HG02973 (cell line): ENCODE data around the gene OPRL1.
"Not testable (repeated sequence)": the region's sequence is repeated elsewhere in the genome, so short reads cannot be mapped to it uniquely, and the experiment has no call there.

Experiments used
- ATAC-seq: cut with Tn5 transposase; IDR thresholded peaks from one replicate; pipeline ENCODE4 v1.9.1; 2021; ENCODE audit warnings: moderate library complexity; ENCODE audit not compliant: unreplicated experiment

Gene OPRL1

DNA sequence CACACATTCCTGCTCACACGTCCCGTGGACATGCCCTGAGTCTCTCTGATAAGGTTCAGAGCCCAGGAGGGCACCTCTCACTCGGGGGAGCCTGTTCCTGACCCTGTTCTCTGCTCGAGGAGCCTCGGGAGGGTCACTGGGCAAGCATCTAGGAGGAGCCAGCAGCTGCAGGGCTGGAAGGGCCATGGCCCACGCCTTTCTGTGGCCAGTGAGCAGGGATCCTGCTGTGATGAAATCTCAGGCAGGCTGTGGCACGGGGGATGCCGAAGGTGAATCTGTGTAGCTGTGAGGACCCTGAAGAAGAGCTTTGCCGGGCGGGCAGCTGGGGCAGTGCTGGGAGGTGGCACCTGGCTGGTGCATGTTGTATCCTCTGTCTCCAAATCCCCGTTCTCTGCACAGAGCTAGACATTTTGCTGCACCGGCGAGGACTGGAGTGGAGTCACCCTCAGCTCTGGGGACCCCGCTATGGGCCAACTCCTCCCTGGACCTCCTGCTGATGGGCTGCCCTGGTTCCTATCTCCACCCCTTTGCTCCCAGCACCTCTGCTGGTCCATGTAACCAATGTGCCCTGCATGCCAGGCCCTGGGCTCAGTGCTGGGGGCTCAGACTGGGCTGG lies 34.6 kb downstream of the OPRL1 start:
- no peak for ATAC-seq

- no peak for ATAC-seq
These were observed 35.5 kb downstream of the OPRL1 start for GRCh38 chr20:64115171-64115911.

DNA sequence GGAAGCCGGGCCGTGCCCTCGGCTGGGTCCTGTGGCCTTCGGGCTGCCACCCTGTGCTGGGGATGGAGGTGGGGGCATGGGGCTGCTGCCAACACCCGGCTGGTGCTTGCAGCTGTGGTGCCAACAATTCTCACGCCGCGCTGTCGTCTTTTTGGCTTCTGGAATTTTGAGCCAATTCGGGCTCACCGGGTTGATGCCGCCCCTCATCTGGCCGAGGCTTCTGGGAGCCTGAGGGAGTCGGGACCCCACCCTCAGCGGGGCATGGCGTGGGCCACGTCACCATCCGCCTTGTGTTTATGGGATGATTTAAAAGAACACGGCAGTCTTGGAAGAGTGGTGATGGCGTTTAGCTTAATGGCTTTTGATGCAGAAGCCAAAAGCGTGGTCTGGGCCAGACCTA lies 36.1 kb downstream of the OPRL1 start:
- ATAC-seq, result no peak

DNA sequence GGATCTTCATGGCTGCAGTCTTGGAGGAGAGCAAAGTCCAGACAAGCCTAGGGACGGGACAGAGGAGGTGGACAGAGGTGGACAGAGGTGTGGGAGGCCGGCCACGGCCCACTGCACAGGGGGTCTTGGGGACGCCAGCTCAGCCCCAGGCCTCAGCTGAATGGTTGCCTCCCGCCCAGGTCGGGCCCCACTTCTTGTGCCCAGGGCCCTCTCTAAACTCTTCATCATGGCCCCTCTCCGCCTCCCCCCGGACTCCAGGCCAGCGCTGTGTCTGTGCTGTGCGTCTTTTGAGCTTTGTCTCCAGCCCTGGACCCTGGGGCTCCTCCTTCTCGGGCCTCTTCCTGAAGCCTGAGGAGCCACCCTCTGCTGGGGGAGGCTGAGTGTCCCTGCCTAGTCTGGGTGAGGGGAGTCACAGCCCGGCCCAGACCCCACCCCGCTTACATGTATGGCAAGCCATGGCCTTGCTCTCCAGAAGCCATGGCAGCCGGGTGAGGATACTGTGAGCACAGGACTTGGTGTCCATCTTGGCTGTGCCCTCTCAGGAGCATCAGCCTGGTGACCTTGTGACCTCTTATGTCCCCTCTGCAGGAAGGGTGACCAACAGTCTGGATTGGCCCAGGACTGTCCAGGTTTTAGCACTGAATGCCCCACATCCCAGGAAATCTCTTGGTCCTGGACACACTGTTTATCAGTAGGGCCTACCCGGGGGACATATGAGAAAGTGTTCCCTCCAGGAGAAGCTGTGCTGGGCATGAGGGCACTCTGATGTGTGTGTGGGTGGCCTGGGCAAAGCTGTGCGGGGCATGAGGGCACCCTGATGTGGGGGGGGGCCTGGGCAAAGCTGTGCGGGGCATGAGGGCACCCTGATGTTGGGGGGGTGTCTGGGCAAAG lies 36.9 kb downstream of the OPRL1 start:
- no peak for ATAC-seq

GRCh38 chr20:64117432-64117777 lies 37.5 kb downstream of the OPRL1 start:
- ATAC-seq, result not testable (repeated sequence)

GRCh38 chr20:64119301-64119680 lies 39.4 kb downstream of the OPRL1 start:
- ATAC-seq, result no peak

DNA sequence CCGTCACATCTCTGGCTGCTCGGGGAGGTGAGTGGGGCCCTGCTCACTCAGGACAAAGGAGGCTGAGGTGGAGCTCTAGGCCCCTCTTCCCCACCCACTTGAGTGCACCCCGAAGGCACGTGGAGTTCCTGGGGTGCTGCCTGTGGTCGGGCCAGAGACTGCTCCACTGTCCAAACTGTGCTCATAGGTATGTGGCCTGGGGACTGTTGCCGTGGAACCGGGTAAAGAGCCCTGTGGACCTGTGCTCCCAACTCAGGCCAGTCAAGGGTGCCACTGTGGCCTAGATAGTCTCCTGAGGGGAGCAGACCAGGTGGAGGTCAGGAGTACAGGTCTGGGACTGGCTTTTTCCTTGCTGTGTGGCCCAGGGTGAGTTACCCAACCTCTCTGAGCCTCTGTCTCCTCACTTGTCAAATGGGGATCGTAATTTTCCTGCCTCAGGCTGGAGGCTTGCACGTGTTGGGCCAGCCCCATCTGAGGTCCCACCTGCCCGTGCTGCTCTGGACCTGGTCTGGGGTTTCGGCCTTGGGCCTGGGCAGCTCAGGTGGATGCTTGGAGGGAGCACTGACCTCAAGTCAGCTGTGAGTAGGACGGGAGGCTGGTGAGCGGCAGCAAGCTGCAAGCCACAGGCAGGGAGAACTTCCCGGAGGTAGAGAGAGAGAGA lies 39.9 kb downstream of the OPRL1 start:
- no peak for ATAC-seq

GRCh38 chr20:64121586-64121985 lies 41.7 kb downstream of the OPRL1 start:
- no peak for ATAC-seq

DNA sequence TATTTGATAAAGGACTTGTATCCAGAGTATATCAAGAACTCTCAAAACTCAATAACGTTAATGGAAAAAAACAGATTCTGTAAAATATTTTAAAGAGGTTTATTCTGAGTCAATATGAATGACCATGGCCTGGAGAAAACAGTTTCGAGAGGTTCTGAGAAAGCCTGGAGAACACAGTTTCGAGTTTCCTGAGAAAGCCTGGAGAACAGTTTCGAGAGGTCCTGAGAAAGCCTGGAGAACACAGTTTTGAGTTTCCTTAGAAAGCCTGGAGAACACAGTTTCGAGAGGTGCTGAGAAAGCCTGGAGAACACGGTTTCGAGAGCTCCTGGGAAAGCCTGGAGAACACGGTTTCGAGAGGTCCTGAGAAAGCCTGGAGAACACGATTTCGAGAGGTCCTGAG lies 43.0 kb downstream of the OPRL1 start:
- ATAC-seq, result not testable (repeated sequence)

GRCh38 chr20:64123517-64123916 lies 43.6 kb downstream of the OPRL1 start:
- ATAC-seq, result not testable (repeated sequence)

- ATAC-seq, result no peak
These were observed 49.4 kb downstream of the OPRL1 start for GRCh38 chr20:64129146-64129782.

GRCh38 chr20:64130271-64130670 lies 50.4 kb downstream of the OPRL1 start:
- ATAC-seq, result no peak

GRCh38 chr20:64130876-64131275 lies 51.0 kb downstream of the OPRL1 start:
- no peak for ATAC-seq

DNA sequence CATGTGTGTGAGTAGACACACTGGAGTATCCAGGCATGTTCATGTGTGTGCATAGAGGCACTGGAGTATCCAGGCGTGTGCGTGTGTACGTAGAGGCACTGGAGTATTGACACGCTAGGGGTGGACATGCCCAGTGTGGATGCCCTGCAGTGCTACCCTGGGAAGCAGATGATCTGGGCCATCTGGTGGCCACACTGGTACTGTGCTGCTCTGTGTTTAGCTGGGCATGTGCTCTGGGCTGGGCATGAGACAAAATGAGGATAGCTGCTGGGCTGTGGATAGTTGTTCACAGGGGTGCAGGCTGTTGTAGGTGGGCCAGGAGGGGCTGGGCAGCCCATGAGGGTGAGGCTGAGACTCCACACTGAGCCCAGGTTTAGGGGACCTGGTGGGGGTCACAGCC lies 51.5 kb downstream of the OPRL1 start:
- ATAC-seq, result no peak

DNA sequence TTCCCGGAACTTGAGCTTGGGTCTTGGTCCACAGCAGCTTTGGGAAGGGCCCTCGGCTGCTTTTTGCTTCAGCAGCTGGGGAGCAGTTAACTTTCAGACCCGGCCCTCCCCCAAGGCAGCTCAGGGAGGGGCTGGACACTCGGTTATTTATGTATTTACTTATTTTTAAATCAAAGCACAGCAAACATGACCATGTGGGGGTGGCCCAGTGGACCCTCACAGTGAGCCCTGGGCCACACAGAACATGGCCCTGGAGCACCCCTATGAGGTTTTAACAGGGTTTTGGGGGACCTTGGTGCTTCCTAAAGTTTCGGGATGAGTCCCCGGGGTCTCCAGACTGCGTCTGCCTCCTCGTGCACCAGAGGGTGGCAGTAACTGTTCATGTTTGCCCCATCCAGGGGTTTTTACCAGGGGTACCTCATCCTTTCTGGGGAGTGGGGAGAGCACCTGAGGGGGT lies 54.1 kb downstream of the OPRL1 start:
- no peak for ATAC-seq

DNA sequence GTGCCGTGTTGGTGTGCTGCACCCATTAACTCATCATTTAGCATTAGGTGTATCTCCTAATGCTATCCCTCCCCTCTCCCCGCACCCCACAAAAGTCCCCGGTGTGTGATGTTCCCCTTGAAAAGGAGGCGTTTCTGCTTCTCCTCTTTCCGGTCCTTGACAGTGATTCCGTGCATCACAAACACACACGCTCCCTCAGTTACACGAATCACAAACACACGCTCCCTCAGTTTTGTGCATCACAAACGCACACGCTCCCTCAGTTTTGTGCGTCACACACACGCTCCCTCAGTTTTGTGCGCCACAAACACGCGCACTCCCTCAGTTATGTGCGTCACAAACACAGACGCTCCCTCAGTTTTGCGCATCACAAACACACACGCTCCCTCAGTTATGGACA lies 54.9 kb downstream of the OPRL1 start:
- ATAC-seq, result not testable (repeated sequence)

DNA sequence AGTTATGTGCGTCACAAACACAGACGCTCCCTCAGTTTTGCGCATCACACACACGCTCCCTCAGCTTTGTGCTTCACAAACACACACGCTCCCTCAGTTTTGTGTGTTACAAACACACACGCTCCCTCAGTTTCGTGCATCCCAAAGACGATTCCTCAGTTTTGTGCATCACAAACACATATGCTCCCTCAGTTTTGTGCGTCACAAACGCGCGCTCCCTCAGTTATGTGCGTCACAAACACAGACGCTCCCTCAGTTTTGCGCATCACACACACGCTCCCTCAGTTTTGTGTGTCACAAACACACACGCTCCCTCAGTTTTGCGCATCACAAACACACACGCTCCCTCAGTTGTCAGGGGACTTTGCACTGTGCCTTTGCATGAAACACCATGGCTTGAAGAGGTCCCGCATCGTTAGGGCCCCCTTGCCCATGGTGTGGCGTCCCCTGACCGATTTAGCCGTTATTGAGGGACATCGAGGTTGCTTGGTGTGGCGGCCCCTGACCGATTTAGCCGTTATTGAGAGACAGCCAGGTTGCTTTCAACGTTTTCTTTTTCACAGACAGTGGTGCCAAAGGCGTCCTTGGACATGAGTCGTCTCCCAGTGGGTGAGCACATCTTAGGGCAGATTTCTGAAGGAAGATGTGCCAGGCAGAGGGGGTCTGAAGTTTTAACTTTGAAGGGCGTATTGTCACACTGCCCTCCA lies 56.3 kb downstream of the OPRL1 start:
- ATAC-seq, result no peak

- no peak for ATAC-seq
These were observed 57.7 kb downstream of the OPRL1 start for GRCh38 chr20:64137598-64138031.

- ATAC-seq, result no peak
These were observed 58.5 kb downstream of the OPRL1 start for GRCh38 chr20:64138276-64138815.
